Measurements from ENCODE around the gene STAM. TPM values are rescaled to one million over a fixed set of nuclear protein-coding genes. Genes with fewer than 3 reads are reported as not detected.

Gene STAM
- 22.5 and 36.6 TPM in 2 replicates for total RNA-seq

DNA sequence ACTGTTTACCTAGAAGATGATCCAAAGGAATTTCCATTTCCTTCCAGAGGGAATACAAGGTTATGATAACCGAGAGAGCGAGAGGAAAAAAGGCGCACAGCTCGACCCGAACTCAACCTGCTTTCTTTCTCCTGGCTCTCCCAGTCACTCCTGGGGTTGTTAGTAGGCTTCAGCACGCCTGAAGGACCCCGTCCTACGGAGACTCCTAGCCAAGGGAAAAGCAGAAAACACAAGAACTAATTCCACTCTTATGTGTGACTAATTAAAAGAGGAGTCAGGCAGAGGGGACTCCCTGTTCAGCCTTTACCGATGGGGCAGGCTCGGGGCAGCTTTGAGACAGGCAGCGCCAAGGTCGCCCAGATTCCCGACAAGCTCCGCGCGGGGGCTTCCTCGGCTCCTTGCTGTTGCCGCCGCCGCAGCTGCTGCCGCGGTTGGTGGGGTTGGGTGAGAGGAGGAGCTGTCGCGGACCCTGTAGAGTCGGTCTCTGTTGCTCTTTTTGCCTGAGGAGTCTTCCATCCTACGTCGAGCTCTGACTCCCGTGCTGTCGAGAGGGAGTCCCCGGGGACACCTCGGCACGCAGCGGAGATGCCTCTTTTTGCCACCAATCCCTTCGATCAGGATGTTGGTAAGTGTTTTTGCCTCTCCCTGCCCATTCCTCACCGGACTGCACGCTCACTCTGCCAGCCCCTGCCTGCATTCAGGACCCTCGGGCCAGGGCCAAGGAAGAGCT is at the start of gene STAM:
STAM (plus strand) TSS at position 397 of the 730 bp plus-strand sequence; CDS start at position 586, 189 bp downstream.

GRCh38 chr10:17617031-17617911 is 26.7 kb upstream of the STAM start, which contains the start of gene HACD1:
Gene HACD1, minus strand, starts transcription at chr10:17617374. Its CDS starts 35 bp downstream, at chr10:17617339.

DNA sequence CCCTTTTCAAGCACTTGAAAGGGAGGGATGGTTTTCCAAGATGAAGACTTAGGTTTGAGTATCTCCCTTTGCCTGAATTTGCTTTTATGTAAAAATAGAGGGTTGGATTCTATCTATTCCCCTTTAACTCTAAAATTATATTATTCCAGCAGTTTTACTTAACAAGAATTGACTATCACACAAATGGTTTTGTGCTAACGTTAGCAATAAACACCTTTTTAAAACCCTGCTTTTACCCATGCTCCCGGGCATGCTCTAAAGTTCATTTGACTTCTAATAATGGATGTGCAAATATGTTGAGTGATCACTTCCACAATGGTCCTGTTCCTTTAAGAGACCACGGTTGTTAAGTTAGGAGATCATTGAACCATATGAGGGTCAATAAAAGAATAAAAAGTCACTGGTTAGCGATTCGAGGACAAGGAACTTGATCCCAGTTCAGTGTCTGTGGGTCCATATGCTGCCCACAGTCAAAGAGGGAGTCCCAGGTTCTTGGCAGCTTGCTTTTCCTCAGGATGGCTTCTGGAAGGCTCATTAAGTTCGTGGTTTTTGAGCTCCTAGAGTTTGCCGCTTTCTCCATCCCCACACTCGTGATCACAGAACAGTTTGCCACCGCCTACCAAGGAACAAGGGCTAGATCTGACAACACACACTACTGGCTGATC is 108.0 kb downstream of the STAM start, which contains the start of gene TMEM236:
TMEM236 (plus strand) TSS at position 421 of the 665 bp plus-strand sequence; CDS start at position 516, 95 bp downstream.

Other genes with a start within 250 kb of the STAM start
- gene ST8SIA6, start 189.6 kb upstream of the STAM start, total RNA-seq = 0.13 TPM in 1 of 2 replicates, not detected in the other
- 12.2 and 50.0 TPM in 2 replicates for gene HACD1, start 26.8 kb upstream of the STAM start, total RNA-seq
- gene TMEM236, start 108.0 kb downstream of the STAM start, total RNA-seq = under 0.01 and 0.07 TPM in 2 replicates
- gene MRC1, start 165.2 kb downstream of the STAM start, total RNA-seq = under 0.01 TPM in 1 of 2 replicates, not detected in the other